Mesenchymal stem cell (in vitro differentiated cells and primary cell): Measurements from ENCODE around the gene SP1.

ENCODE experiments used
- DNase-seq: peaks from one replicate; pipeline ENCODE4 v3.0.0-alpha.2; 2013
- H2AFZ ChIP-seq: one replicate; pipeline ENCODE4 v1.6.1; 2013; ENCODE audit warnings: low read depth, mild to moderate bottlenecking, control low read depth, inconsistent platforms, low read length, moderate library complexity
- H2AK5ac ChIP-seq: 2 replicates; pipeline ENCODE4 v1.6.1; 2013; ENCODE audit warnings: low read length, moderate library complexity, mild to moderate bottlenecking, inconsistent platforms; ENCODE audit not compliant: severe bottlenecking
- H2BK120ac ChIP-seq: one replicate; pipeline ENCODE4 v1.6.1; 2013; ENCODE audit warnings: low read depth, mild to moderate bottlenecking, inconsistent platforms, low read length, moderate library complexity
- H2BK12ac ChIP-seq, 2 experiments: one replicate each; pipeline ENCODE4 v1.6.1; 2013; ENCODE audit warnings: inconsistent platforms in 2 of 2, low read length in 2 of 2, mild to moderate bottlenecking in 2 of 2, moderate library complexity in 2 of 2, control low read depth in 1 of 2
- H2BK15ac ChIP-seq: one replicate; pipeline ENCODE4 v1.6.1; 2013; ENCODE audit warnings: mild to moderate bottlenecking, low read depth, inconsistent platforms; ENCODE audit not compliant: poor library complexity, severe bottlenecking
- H2BK5ac ChIP-seq: 2 replicates; pipeline ENCODE4 v1.6.1; 2013; ENCODE audit warnings: low read depth, mild to moderate bottlenecking, low read length, control low read depth, inconsistent platforms; ENCODE audit not compliant: poor library complexity, severe bottlenecking
- H3K14ac ChIP-seq, 2 experiments: one replicate each; pipeline ENCODE4 v1.6.1; 2013; ENCODE audit warnings: inconsistent platforms in 2 of 2, low read length in 2 of 2, control low read depth in 1 of 2, mild to moderate bottlenecking in 1 of 2, moderate library complexity in 1 of 2
- H3K18ac ChIP-seq, 2 experiments: one replicate each; pipeline ENCODE4 v1.6.1; 2013; ENCODE audit warnings: inconsistent platforms in 2 of 2, low read length in 2 of 2, control low read depth in 1 of 2, low read depth in 1 of 2, mild to moderate bottlenecking in 1 of 2
- H3K23ac ChIP-seq, 2 experiments: one replicate each; pipeline ENCODE4 v1.6.1; 2013; ENCODE audit warnings: inconsistent platforms in 2 of 2, low read length in 2 of 2, mild to moderate bottlenecking in 2 of 2, moderate library complexity in 2 of 2, control low read depth in 1 of 2
- H3K27ac ChIP-seq: 2 replicates; pipeline ENCODE4 v1.5.1; 2013; ENCODE audit warnings: mild to moderate bottlenecking, moderate library complexity, low read length, control low read depth, inconsistent platforms; ENCODE audit not compliant: poor library complexity, severe bottlenecking
- H3K27me3 ChIP-seq, 2 experiments: 2 replicates each; pipeline versions ENCODE4 v1.6.1 to v1.7.0; 2013; ENCODE audit warnings: low read length in 2 of 2, mild to moderate bottlenecking in 2 of 2, moderate library complexity in 2 of 2, control low read depth in 1 of 2, inconsistent platforms in 1 of 2; ENCODE audit not compliant: control insufficient read depth in 1 of 2, insufficient read depth in 1 of 2
- H3K36me3 ChIP-seq, 2 experiments: 2 replicates each; pipeline versions ENCODE4 v1.6.1 to v1.7.0; 2013; ENCODE audit warnings: low read length in 2 of 2, control low read depth in 1 of 2, inconsistent platforms in 1 of 2, low read depth in 1 of 2, mild to moderate bottlenecking in 1 of 2; ENCODE audit not compliant: insufficient read depth in 2 of 2, control insufficient read depth in 1 of 2
- H3K4ac ChIP-seq, 2 experiments: one replicate each; pipeline ENCODE4 v1.6.1; 2013; ENCODE audit warnings: inconsistent platforms in 2 of 2, low read length in 2 of 2, mild to moderate bottlenecking in 2 of 2, moderate library complexity in 2 of 2, control low read depth in 1 of 2, low read depth in 1 of 2
- H3K4me1 ChIP-seq: 2 replicates; pipeline ENCODE4 v1.6.1; 2013; ENCODE audit warnings: low read depth, low read length, control low read depth; ENCODE audit not compliant: control insufficient read depth, insufficient read depth
- H3K4me2 ChIP-seq: 2 replicates; pipeline ENCODE4 v1.6.1; 2013; ENCODE audit warnings: low read length, mild to moderate bottlenecking, inconsistent platforms; ENCODE audit not compliant: poor library complexity, severe bottlenecking
- H3K4me3 ChIP-seq, 2 experiments: 2 replicates each; pipeline versions ENCODE4 v1.5.1 to v1.7.0; 2013; ENCODE audit warnings: low read length in 2 of 2, mild to moderate bottlenecking in 2 of 2, control low read depth in 1 of 2, low read depth in 1 of 2; ENCODE audit not compliant: insufficient read depth in 1 of 2
- H3K79me1 ChIP-seq: replicated peaks from 2 replicates; pipeline ENCODE4 v1.6.1; 2013; ENCODE audit warnings: mild to moderate bottlenecking, control low read depth, low read length, inconsistent platforms; ENCODE audit not compliant: poor library complexity, severe bottlenecking
- H3K9ac ChIP-seq: 2 replicates; pipeline ENCODE4 v1.7.0; 2013; ENCODE audit warnings: mild to moderate bottlenecking, low read length, moderate library complexity
- H3K9me3 ChIP-seq: 2 replicates; pipeline ENCODE4 v1.7.0; 2013; ENCODE audit warnings: mild to moderate bottlenecking, low read length; ENCODE audit not compliant: control insufficient read depth
- H4K8ac ChIP-seq: one replicate; pipeline ENCODE4 v1.6.1; 2013; ENCODE audit warnings: inconsistent platforms, mild to moderate bottlenecking, low read length, moderate library complexity
- H4K91ac ChIP-seq: one replicate; pipeline ENCODE4 v1.6.1; 2013; ENCODE audit warnings: mild to moderate bottlenecking, low read length, inconsistent platforms
- WGBS: methylation state at CpG from one replicate; pipeline ENCODE4 v1.1.7; 2013; ENCODE audit warnings: mixed read lengths; 5-methylcytosine and 5-hydroxymethylcytosine counted together

Gene SP1

GRCh38 chr12:53346491-53346890 lies 33.5 kb upstream of the SP1 start:
- no peak overlapping the region for H3K27ac ChIP-seq
- H2AK5ac ChIP-seq = no peak overlapping the region
- peak overlapping the region; percentile 7 to 47 for H2BK12ac ChIP-seq
- H3K18ac ChIP-seq = no peak overlapping the region
- no peak overlapping the region for H4K8ac ChIP-seq
- H3K4me2 ChIP-seq = no peak overlapping the region
- 63% methylated on average over 1 of the region's 1 CpG for whole genome bisulfite sequencing
- H3K14ac ChIP-seq = no peak overlapping the region
- H3K36me3 ChIP-seq = no peaks in the 10 kb centered on the region
- H2BK120ac ChIP-seq = no peak overlapping the region
- peak overlapping the region; percentile 18 for H2AFZ ChIP-seq
- H3K9ac ChIP-seq = no peak overlapping the region
- H2BK15ac ChIP-seq = no peak overlapping the region
- no peak overlapping the region for H3K4ac ChIP-seq
- no peak overlapping the region for H2BK5ac ChIP-seq
- no peak overlapping the region for H4K91ac ChIP-seq
- H3K23ac ChIP-seq = no peak overlapping the region
- H3K4me3 ChIP-seq = no peak overlapping the region
- peaks cover 14% of the 10 kb centered on the region for H3K4me1 ChIP-seq
- no peak for DNase-seq
- H3K27me3 ChIP-seq = no peaks in the 10 kb centered on the region
- H3K9me3 ChIP-seq = no peaks in the 10 kb centered on the region
- no peaks in the 10 kb centered on the region for H3K79me1 ChIP-seq

GRCh38 chr12:53347905-53348304 lies 32.1 kb upstream of the SP1 start:
- Histone ChIP-seq H3K27ac (no peak overlapping the region), H3K4me1 (peaks cover 14% of the 10 kb centered on the region), H2BK120ac (no peak overlapping the region), H2BK12ac (no peak overlapping the region), H2BK15ac (no peak overlapping the region), H3K36me3 (no peaks in the 10 kb centered on the region), H2AK5ac (no peak overlapping the region), H3K23ac (no peak overlapping the region), H3K9me3 (no peaks in the 10 kb centered on the region), H4K91ac (no peak overlapping the region), H2AFZ (no peak overlapping the region), H3K79me1 (no peaks in the 10 kb centered on the region), H3K18ac (no peak overlapping the region), H3K4me3 (no peak overlapping the region), H3K14ac (no peak overlapping the region), H3K27me3 (no peaks in the 10 kb centered on the region), H4K8ac (no peak overlapping the region), H3K9ac (no peak overlapping the region), H2BK5ac (no peak overlapping the region), H3K4ac (no peak overlapping the region), H3K4me2 (no peak overlapping the region)
- 95% methylated on average over 2 of the region's 4 CpGs for WGBS
- no peak for DNase-seq

GRCh38 chr12:53352331-53353256 lies 27.4 kb upstream of the SP1 start:
- Histone ChIP-seq H3K4me3 (no peak overlapping the region), H2BK5ac (no peak overlapping the region), H3K4ac (no peak overlapping the region), H3K79me1 (no peaks in the 10 kb centered on the region), H2BK120ac (no peak overlapping the region), H3K4me2 (no peak overlapping the region), H3K27ac (no peak overlapping the region), H3K18ac (no peak overlapping the region), H3K36me3 (no peaks in the 10 kb centered on the region), H2AFZ (no peak overlapping the region), H2BK15ac (no peak overlapping the region), H3K9ac (no peak overlapping the region), H3K23ac (no peak overlapping the region), H3K4me1 (no peaks in the 10 kb centered on the region), H3K9me3 (no peaks in the 10 kb centered on the region), H4K91ac (no peak overlapping the region), H4K8ac (no peak overlapping the region), H3K14ac (no peak overlapping the region), H2BK12ac (peak overlapping the region in 1 of 2 experiments; percentile 42), H2AK5ac (no peak overlapping the region), H3K27me3 (no peaks in the 10 kb centered on the region)
- WGBS = 70% methylated on average over 20 of the region's 21 CpGs
- DNase-seq = peak; percentile 85

GRCh38 chr12:53353257-53353655 lies 26.7 kb upstream of the SP1 start:
- Histone ChIP-seq H3K9ac (no peak overlapping the region), H2BK12ac (no peak overlapping the region), H3K4me2 (no peak overlapping the region), H2AFZ (no peak overlapping the region), H3K27me3 (no peaks in the 10 kb centered on the region), H2BK120ac (no peak overlapping the region), H2BK15ac (no peak overlapping the region), H3K14ac (no peak overlapping the region), H3K36me3 (no peaks in the 10 kb centered on the region), H2AK5ac (no peak overlapping the region), H3K27ac (no peak overlapping the region), H3K4me3 (no peak overlapping the region), H3K79me1 (no peaks in the 10 kb centered on the region), H4K91ac (no peak overlapping the region), H3K4me1 (no peaks in the 10 kb centered on the region), H4K8ac (no peak overlapping the region), H3K9me3 (no peaks in the 10 kb centered on the region), H3K4ac (no peak overlapping the region), H3K18ac (no peak overlapping the region), H3K23ac (no peak overlapping the region), H2BK5ac (no peak overlapping the region)
- no peak for DNase-seq
- 92% methylated on average over 5 of the region's 5 CpGs for WGBS
